RWPE2 (cell line): ENCODE results near the gene WTAP.
"Not testable (repeated sequence)": the region's sequence is repeated elsewhere in the genome, so short reads cannot be mapped to it uniquely, and the experiment has no call there.

ENCODE experiments used
- ATAC-seq: fragments of 200-7000 bp; cut with Tn5 transposase; 3 replicates; pipeline ENCODE4 v1.9.1; 2021; ENCODE audit warnings: low read depth
- DNase-seq: peaks from one replicate; pipeline ENCODE4 v3.0.0-alpha.2; 2020; ENCODE audit warnings: low spot score
- H3K27ac ChIP-seq: fragments of 450-650 bp; 2 replicates; pipeline ENCODE4 v1.5.1; 2017; ENCODE audit warnings: mild to moderate bottlenecking; ENCODE audit not compliant: poor library complexity, severe bottlenecking
- H3K27me3 ChIP-seq: fragments of 250-450 bp; sonication (Bioruptor Pico); 2 replicates; pipeline ENCODE4 v1.5.1; 2021; ENCODE audit warnings: mild to moderate bottlenecking, moderate library complexity; ENCODE audit not compliant: insufficient read depth, poor library complexity, severe bottlenecking
- H3K36me3 ChIP-seq: fragments of 250-450 bp; sonication (Bioruptor Pico); 2 replicates; pipeline ENCODE4 v1.5.1; 2020; ENCODE audit warnings: low read depth, mild to moderate bottlenecking, moderate library complexity
- H3K4me1 ChIP-seq: fragments of 250-450 bp; sonication (Bioruptor Pico); 2 replicates; pipeline ENCODE4 v1.5.1; 2021; ENCODE audit warnings: mild to moderate bottlenecking, moderate library complexity; ENCODE audit not compliant: insufficient read depth, poor library complexity, severe bottlenecking
- H3K4me3 ChIP-seq: fragments of 250-450 bp; sonication (Bioruptor Pico); 2 replicates; pipeline ENCODE4 v1.5.1; 2021; ENCODE audit warnings: mild to moderate bottlenecking, moderate library complexity; ENCODE audit not compliant: severe bottlenecking
- H3K9me3 ChIP-seq: fragments of 250-450 bp; sonication (Bioruptor Pico); 2 replicates; pipeline ENCODE4 v1.5.1; 2021; ENCODE audit warnings: mild to moderate bottlenecking, moderate library complexity; ENCODE audit not compliant: severe bottlenecking
- CTCF ChIP-seq: fragments of 450-650 bp; IDR thresholded peaks from one replicate; pipeline ENCODE4 v1.5.1; 2017; ENCODE audit warnings: mild to moderate bottlenecking, moderate library complexity; ENCODE audit not compliant: poor library complexity, severe bottlenecking

WTAP gene

GRCh38 chr6:159728531-159728964 lies 1.2 kb downstream of the WTAP start:
- Histone ChIP-seq H3K27me3 (no peaks in the 10 kb centered on the region), H3K9me3 (no peaks in the 10 kb centered on the region), H3K36me3 (peaks cover 57% of the 10 kb centered on the region), H3K4me3 (peak overlapping the region; percentile 97), H3K4me1 (peaks cover 15% of the 10 kb centered on the region), H3K27ac (peak overlapping the region; percentile 79)
- no peak for TF ChIP-seq CTCF
- ATAC-seq (no peak), DNase-seq (no peak)

GRCh38 chr6:159729598-159730331 lies 2.5 kb downstream of the WTAP start:
- Histone ChIP-seq H3K4me1 (peaks cover 15% of the 10 kb centered on the region), H3K9me3 (no peaks in the 10 kb centered on the region), H3K27ac (no peak overlapping the region), H3K4me3 (peak overlapping the region; percentile 97), H3K27me3 (no peaks in the 10 kb centered on the region), H3K36me3 (peaks cover 50% of the 10 kb centered on the region)
- TF ChIP-seq CTCF: no peak
- no peak for DNase-seq
- ATAC-seq: no peak

- Histone ChIP-seq H3K4me1 (peaks cover 19% of the 10 kb centered on the region), H3K36me3 (peaks cover 55% of the 10 kb centered on the region), H3K27ac (no peak overlapping the region), H3K27me3 (no peaks in the 10 kb centered on the region), H3K9me3 (no peaks in the 10 kb centered on the region), H3K4me3 (no peak overlapping the region)
- no peak for TF ChIP-seq CTCF
- ATAC-seq (no peak), DNase-seq (no peak)
These were observed 3.0 kb downstream of the WTAP start for GRCh38 chr6:159730332-159730676.

- H3K4me1 ChIP-seq: peaks cover 14% of the 10 kb centered on the region
- peaks cover 71% of the 10 kb centered on the region for H3K36me3 ChIP-seq
These were observed 5.2 kb downstream of the WTAP start for GRCh38 chr6:159732550-159732949.

GRCh38 chr6:159733395-159733794 lies 6.1 kb downstream of the WTAP start:
- ATAC-seq: not testable (repeated sequence)

More at GRCh38 chr6:159732550-159732949, 5.2 kb downstream of the WTAP start:
- H3K27ac ChIP-seq, DNase-seq, H3K9me3 ChIP-seq, H3K27me3 ChIP-seq, H3K4me3 ChIP-seq, ATAC-seq: not testable (repeated sequence)

GRCh38 chr6:159736908-159737307 lies 9.6 kb downstream of the WTAP start:
- peaks cover 79% of the 10 kb centered on the region for H3K36me3 ChIP-seq
- no peak overlapping the region for H3K27ac ChIP-seq
- peaks cover 4% of the 10 kb centered on the region for H3K4me1 ChIP-seq
- DNase-seq (no peak), ATAC-seq (no peak)
- TF ChIP-seq CTCF: no peak
- H3K27me3 ChIP-seq: no peaks in the 10 kb centered on the region
- no peak overlapping the region for H3K4me3 ChIP-seq
- H3K9me3 ChIP-seq: no peaks in the 10 kb centered on the region

More at GRCh38 chr6:159733395-159733794, 6.1 kb downstream of the WTAP start:
- H3K9me3 ChIP-seq, H3K4me3 ChIP-seq, H3K27ac ChIP-seq, H3K27me3 ChIP-seq, DNase-seq: not testable (repeated sequence)
- peaks cover 14% of the 10 kb centered on the region for H3K4me1 ChIP-seq
- H3K36me3 ChIP-seq: peaks cover 74% of the 10 kb centered on the region
